ENCODE measurements around the gene STAC2.

Gene STAC2

GRCh38 chr17:39222151-39222550 lies 3.6 kb downstream of the STAC2 start:
- no peak overlapping the region for H3K4me3 ChIP-seq (ENCODE audit: low read length)
- no peaks in the 10 kb centered on the region for H3K79me2 ChIP-seq (ENCODE audit: control insufficient read depth, low read length)
- H3K4me2 ChIP-seq (ENCODE audit: low read length): no peak overlapping the region
- no peaks in the 10 kb centered on the region for H3K4me1 ChIP-seq (ENCODE audit: control insufficient read depth, low read length)
- no peaks in the 10 kb centered on the region for H4K20me1 ChIP-seq (ENCODE audit: control insufficient read depth, insufficient read depth, low read depth, low read length)
- no peak overlapping the region for H3K27ac ChIP-seq (ENCODE audit: low read depth, low read length)
- H3K9me3 ChIP-seq (ENCODE audit: control insufficient read depth, insufficient read depth, low read length): no peaks in the 10 kb centered on the region
- no peaks in the 10 kb centered on the region for H3F3A ChIP-seq (ENCODE audit: control insufficient read depth, insufficient read depth)
- no peaks in the 10 kb centered on the region for H3K9me2 ChIP-seq (replicated peaks; ENCODE audit: control insufficient read depth, low read length)
- H3K27me3 ChIP-seq (ENCODE audit: control insufficient read depth, low read length): peaks cover 46% of the 10 kb centered on the region
- TF ChIP-seq EZH2phosphoT487 (IDR thresholded peaks at IDR 0.05; ENCODE audit: borderline replicate concordance, low read length): no peak
- no peak for TF ChIP-seq CTCF (IDR thresholded peaks at IDR 0.05; ENCODE audit: low read depth, low read length, poor library complexity, severe bottlenecking)
- H3K36me3 ChIP-seq (ENCODE audit: control insufficient read depth, low read length): no peaks in the 10 kb centered on the region

- no peak for TF ChIP-seq EZH2phosphoT487 (IDR thresholded peaks at IDR 0.05; ENCODE audit: borderline replicate concordance, low read length)
- TF ChIP-seq CTCF (IDR thresholded peaks at IDR 0.05; ENCODE audit: low read depth, low read length, poor library complexity, severe bottlenecking): no peak
- Histone ChIP-seq H3K79me2 (ENCODE audit: control insufficient read depth, low read length) (no peaks in the 10 kb centered on the region), H3K4me1 (ENCODE audit: control insufficient read depth, low read length) (no peaks in the 10 kb centered on the region), H3K27me3 (ENCODE audit: control insufficient read depth, low read length) (peaks cover 49% of the 10 kb centered on the region), H4K20me1 (ENCODE audit: control insufficient read depth, insufficient read depth, low read depth, low read length) (no peaks in the 10 kb centered on the region), H3K9me3 (ENCODE audit: control insufficient read depth, insufficient read depth, low read length) (no peaks in the 10 kb centered on the region), H3K27ac (ENCODE audit: low read depth, low read length) (no peak overlapping the region), H3F3A (ENCODE audit: control insufficient read depth, insufficient read depth) (no peaks in the 10 kb centered on the region), H3K4me3 (ENCODE audit: low read length) (no peak overlapping the region), H3K4me2 (ENCODE audit: low read length) (no peak overlapping the region), H3K36me3 (ENCODE audit: control insufficient read depth, low read length) (no peaks in the 10 kb centered on the region), H3K9me2 (replicated peaks; ENCODE audit: control insufficient read depth, low read length) (no peaks in the 10 kb centered on the region)
Observed at GRCh38 chr17:39221572-39221971, 4.2 kb downstream of the STAC2 start.

GRCh38 chr17:39219647-39220154 lies 6.0 kb downstream of the STAC2 start:
- peaks cover 44% of the 10 kb centered on the region for H3K27me3 ChIP-seq (ENCODE audit: control insufficient read depth, low read length)
- no peaks in the 10 kb centered on the region for H3K9me3 ChIP-seq (ENCODE audit: control insufficient read depth, insufficient read depth, low read length)
- H3K27ac ChIP-seq (ENCODE audit: low read depth, low read length): no peak overlapping the region
- no peaks in the 10 kb centered on the region for H3K4me1 ChIP-seq (ENCODE audit: control insufficient read depth, low read length)
- H4K20me1 ChIP-seq (ENCODE audit: control insufficient read depth, insufficient read depth, low read depth, low read length): no peaks in the 10 kb centered on the region
- H3K4me2 ChIP-seq (ENCODE audit: low read length): no peak overlapping the region
- TF ChIP-seq EZH2phosphoT487 (IDR thresholded peaks at IDR 0.05; ENCODE audit: borderline replicate concordance, low read length) (no peak), CTCF (IDR thresholded peaks at IDR 0.05; ENCODE audit: low read depth, low read length, poor library complexity, severe bottlenecking) (no peak)
- H3K36me3 ChIP-seq (ENCODE audit: control insufficient read depth, low read length): no peaks in the 10 kb centered on the region
- no peaks in the 10 kb centered on the region for H3K9me2 ChIP-seq (replicated peaks; ENCODE audit: control insufficient read depth, low read length)
- H3F3A ChIP-seq (ENCODE audit: control insufficient read depth, insufficient read depth): no peaks in the 10 kb centered on the region
- no peak overlapping the region for H3K4me3 ChIP-seq (ENCODE audit: low read length)
- H3K79me2 ChIP-seq (ENCODE audit: control insufficient read depth, low read length): no peaks in the 10 kb centered on the region

All from DOHH2 (cell line).